AG10803 (cell line): Measurements from ENCODE around the gene DEK.

Experiments used
- DNase-seq: peaks from one replicate; pipeline ENCODE4 v3.0.0; 2010; ENCODE audit warnings: low read depth
- H3K4me3 ChIP-seq: 2 replicates; pipeline ENCODE4 v1.5.1; 2011; ENCODE audit warnings: mild to moderate bottlenecking, low read length, control low read depth
- TF ChIP-seq, protein P1 (sequence below): conservative IDR thresholded peaks from 2 replicates; pipeline ENCODE4 v1.5.1; 2011; ENCODE audit warnings: mild to moderate bottlenecking, low read length, control low read depth, inconsistent platforms

Gene DEK

DNA sequence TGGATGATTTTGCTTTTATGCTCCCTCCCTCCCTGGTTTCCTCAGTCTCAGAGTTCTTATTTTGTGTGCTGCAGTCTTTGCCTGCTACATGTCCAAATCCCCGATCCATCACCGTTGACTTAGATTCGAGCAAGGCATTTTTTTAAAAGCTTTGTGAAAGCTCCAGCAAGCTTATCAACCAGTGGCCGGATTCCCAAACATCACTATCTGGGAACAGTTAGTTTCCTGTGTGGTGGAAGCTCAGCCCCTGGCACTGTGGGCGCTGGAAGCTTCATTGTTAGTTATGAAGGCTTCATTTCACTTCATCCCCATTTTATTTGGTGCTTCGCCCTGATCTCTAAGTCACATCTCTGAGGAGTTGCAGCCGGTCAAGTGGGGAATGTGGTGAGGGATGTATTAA lies 44.7 kb downstream of the DEK start:
- DNase-seq: no peak
- TF ChIP-seq, protein P1, sequence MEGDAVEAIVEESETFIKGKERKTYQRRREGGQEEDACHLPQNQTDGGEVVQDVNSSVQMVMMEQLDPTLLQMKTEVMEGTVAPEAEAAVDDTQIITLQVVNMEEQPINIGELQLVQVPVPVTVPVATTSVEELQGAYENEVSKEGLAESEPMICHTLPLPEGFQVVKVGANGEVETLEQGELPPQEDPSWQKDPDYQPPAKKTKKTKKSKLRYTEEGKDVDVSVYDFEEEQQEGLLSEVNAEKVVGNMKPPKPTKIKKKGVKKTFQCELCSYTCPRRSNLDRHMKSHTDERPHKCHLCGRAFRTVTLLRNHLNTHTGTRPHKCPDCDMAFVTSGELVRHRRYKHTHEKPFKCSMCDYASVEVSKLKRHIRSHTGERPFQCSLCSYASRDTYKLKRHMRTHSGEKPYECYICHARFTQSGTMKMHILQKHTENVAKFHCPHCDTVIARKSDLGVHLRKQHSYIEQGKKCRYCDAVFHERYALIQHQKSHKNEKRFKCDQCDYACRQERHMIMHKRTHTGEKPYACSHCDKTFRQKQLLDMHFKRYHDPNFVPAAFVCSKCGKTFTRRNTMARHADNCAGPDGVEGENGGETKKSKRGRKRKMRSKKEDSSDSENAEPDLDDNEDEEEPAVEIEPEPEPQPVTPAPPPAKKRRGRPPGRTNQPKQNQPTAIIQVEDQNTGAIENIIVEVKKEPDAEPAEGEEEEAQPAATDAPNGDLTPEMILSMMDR: no peak
- H3K4me3 ChIP-seq: no peak overlapping the region

DNA sequence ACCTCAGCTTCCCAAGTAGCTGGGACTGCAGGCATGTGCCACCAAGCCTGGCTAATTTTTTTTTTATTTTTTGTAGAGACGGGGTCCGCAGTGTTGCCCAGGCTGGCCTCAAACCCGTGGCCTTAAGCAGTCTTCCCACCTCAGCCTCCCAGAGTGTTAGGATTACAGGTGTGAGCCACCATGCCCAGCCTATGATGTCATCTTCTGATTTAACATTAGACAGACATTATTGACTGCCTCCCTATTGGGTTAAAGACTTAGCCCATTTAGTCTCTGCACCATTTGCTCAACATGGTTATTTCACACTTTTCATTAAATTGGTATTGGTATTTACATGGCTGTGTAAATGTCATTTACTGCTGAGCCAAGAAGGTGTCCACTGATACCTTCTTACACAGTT lies 46.1 kb downstream of the DEK start:
- DNase-seq: no peak
- TF ChIP-seq, protein P1: no peak
- H3K4me3 ChIP-seq: no peak overlapping the region

DNA sequence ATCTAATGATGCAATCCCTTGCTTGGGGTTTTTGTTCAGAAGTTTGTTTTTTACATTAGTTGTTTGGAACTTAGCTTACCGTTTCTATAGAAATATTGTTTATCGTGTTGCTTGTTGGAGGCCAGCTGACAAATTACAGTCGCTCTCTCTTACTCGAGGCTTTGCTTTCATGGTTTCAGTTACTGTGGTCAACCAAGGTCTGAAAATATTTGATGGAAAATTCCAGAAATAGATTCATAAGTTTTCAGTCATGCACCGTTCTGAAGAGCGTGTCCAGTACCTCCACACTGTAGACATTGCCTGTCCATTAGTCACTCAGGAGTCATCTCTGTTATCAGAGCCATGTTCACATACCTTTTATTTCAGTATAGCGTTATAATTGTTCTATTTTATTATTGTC lies 47.9 kb downstream of the DEK start:
- peak; percentile 75 for DNase-seq
- TF ChIP-seq, protein P1: no peak

DNA sequence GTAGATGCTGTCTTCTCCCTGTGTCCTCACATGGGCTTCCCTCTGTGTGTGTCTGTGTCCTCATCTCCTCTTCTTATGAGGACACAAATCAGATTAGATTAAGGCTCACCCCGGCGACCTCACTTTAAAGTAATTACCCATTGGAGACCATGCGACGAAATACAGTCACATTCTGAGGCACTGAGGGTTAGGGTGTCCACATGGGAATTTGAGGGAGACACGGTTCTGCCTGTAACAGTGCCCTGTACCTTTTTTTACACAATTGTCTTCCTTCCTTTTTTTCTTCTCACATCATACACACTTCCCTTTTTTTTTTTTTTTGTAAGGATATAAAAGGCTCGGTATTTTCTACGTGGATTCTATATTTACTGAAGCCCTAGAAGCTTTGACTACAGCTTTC lies 48.9 kb downstream of the DEK start:
- H3K4me3 ChIP-seq: no peak overlapping the region
- no peak for DNase-seq
- TF ChIP-seq, protein P1: no peak

More for the DNA sequence above, 47.9 kb downstream of the DEK start:
- H3K4me3 ChIP-seq: no peak overlapping the region

DNA sequence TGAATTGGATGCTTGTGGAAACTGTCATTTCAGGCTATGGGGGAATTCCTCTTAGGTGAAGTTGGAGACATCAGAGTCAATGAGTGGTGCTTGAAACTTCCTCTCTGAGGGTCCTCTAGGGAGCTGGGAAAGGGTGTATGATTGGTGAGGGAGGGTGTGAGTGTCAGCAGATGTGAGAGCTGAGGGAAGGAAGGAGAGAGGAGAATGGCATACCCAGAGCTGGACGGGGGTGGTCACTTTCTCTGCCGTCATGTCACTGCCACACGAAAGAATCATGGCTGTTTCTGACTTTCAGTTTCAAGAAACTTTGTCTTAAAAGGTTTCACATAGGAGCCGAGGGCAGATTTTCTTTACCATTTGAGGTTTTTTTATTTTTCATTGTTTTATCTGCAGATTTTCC lies 50.3 kb downstream of the DEK start:
- no peak overlapping the region for H3K4me3 ChIP-seq
- TF ChIP-seq, protein P1: no peak

DNA sequence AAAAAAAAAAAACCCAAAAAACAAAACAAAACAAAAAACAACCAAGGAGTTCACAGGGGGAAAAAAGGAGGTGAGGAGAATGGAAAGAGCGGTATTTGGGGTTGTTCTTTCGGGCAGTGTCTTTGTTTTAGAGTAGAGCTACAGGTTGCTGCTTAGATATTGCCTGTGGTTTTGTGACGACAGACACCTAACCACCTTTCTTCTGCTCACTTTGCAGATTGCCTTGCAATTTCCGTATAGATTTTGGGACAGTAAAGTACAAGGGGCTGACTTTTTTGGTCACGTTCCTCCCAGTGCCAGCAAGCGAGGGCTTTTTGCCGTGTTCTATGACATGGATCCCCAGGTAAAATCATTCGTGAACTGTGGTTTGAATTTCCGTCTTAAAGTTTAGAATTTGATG lies 50.9 kb downstream of the DEK start:
- no peak overlapping the region for H3K4me3 ChIP-seq
- no peak for DNase-seq
- TF ChIP-seq, protein P1: no peak

More for the DNA sequence above, 50.3 kb downstream of the DEK start:
- DNase-seq: no peak

DNA sequence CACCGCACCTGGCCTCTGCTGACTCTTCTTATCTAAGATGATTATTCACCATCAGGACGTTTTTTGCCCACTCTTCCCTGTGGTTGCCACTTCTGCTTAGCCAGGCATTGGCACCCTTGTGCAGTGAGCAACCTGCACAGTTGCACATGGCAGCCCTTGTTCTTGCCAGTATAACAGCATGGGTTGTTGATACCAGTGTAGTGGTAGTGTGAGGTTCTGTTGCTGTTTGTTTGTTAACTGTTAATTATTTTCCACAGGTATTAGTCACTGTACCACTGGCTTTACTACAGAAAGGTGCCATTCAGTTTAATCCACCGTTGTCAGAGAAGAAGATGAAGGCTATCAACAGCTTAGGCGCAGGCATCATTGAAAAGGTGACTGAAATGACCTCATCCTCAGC lies 52.1 kb downstream of the DEK start:
- DNase-seq: no peak
- H3K4me3 ChIP-seq: no peak overlapping the region
- TF ChIP-seq, protein P1: no peak
